Endothelial cell (in vitro differentiated cells): ENCODE measurements around the gene AK9. TPM values are rescaled to one million over a fixed set of nuclear protein-coding genes. Genes with fewer than 3 reads are reported as not detected.

Experiments used
- DNase-seq: peaks from one replicate; pipeline ENCODE4 v3.0.0; 2021; ENCODE audit warnings: low spot score
- H3K27ac Mint-ChIP-seq: one replicate; pipeline ENCODE4 v1.8.0; 2021; ENCODE audit warnings: mixed read lengths, inconsistent platforms; ENCODE audit not compliant: unreplicated experiment
- H3K27me3 Mint-ChIP-seq: one replicate; pipeline ENCODE4 v1.8.0; 2021; ENCODE audit warnings: mild to moderate bottlenecking, moderate library complexity, mixed read lengths, inconsistent platforms; ENCODE audit not compliant: unreplicated experiment
- H3K36me3 Mint-ChIP-seq: one replicate; pipeline ENCODE4 v1.8.0; 2021; ENCODE audit warnings: mild to moderate bottlenecking, low read depth, mixed read lengths, inconsistent platforms; ENCODE audit not compliant: unreplicated experiment
- H3K4me1 Mint-ChIP-seq: one replicate; pipeline ENCODE4 v1.8.0; 2021; ENCODE audit warnings: mild to moderate bottlenecking, mixed read lengths, inconsistent platforms; ENCODE audit not compliant: unreplicated experiment
- H3K4me3 Mint-ChIP-seq: one replicate; pipeline ENCODE4 v1.8.0; 2021; ENCODE audit warnings: mild to moderate bottlenecking, mixed read lengths, inconsistent platforms; ENCODE audit not compliant: unreplicated experiment
- H3K9me3 Mint-ChIP-seq: one replicate; pipeline ENCODE4 v1.8.0; 2021; ENCODE audit warnings: mixed read lengths, inconsistent platforms; ENCODE audit not compliant: unreplicated experiment
- total RNA-seq: library from RNA; stranded (reverse); fragmentation: NEBNext Ultra II Directional; extraction: Animal tissue kit (Norgen Biotek cat#: 25700); gene quantifications from one replicate; pipeline ENCODE4 v1.2.1, GENCODE V29; 2021; ENCODE audit not compliant: unreplicated experiment
- TF ChIP-seq, protein P1 (sequence below): fragments of 200-600 bp; sonication (generic); IDR thresholded peaks from one replicate; pipeline ENCODE4 v1.5.0; 2021; ENCODE audit warnings: antibody characterized with exemption; ENCODE audit not compliant: unreplicated experiment

Gene AK9
- total RNA-seq, 1 donor from 2014 or later: 3.5 TPM

DNA sequence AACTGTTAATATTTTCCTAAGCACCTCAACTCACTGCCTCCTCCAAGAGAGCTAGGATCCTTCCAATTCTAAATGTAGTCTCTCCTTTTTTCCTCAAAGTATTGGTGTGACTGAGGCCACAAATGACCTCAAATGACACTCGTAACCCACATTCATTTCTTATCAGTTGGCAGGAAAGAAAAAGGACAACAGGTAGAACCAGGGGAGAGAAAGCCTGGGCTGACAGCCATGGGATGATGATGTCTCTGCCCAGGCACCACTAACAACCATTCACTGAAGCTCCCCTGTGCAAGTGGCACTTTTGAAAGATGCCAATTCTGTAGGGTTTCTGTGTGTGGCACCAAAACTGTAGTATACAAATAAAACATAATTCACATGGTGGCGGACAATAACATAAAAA lies 215.4 kb downstream of the AK9 start:
- Mint-ChIP-seq H3K4me3 (no peak overlapping the region), H3K9me3 (no peaks in the 10 kb centered on the region), H3K4me1 (no peaks in the 10 kb centered on the region), H3K36me3 (peaks cover 28% of the 10 kb centered on the region), H3K27ac (no peak overlapping the region), H3K27me3 (peaks cover 4% of the 10 kb centered on the region)
- TF ChIP-seq, protein P1, sequence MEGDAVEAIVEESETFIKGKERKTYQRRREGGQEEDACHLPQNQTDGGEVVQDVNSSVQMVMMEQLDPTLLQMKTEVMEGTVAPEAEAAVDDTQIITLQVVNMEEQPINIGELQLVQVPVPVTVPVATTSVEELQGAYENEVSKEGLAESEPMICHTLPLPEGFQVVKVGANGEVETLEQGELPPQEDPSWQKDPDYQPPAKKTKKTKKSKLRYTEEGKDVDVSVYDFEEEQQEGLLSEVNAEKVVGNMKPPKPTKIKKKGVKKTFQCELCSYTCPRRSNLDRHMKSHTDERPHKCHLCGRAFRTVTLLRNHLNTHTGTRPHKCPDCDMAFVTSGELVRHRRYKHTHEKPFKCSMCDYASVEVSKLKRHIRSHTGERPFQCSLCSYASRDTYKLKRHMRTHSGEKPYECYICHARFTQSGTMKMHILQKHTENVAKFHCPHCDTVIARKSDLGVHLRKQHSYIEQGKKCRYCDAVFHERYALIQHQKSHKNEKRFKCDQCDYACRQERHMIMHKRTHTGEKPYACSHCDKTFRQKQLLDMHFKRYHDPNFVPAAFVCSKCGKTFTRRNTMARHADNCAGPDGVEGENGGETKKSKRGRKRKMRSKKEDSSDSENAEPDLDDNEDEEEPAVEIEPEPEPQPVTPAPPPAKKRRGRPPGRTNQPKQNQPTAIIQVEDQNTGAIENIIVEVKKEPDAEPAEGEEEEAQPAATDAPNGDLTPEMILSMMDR: no peak
- DNase-seq: no peak

DNA sequence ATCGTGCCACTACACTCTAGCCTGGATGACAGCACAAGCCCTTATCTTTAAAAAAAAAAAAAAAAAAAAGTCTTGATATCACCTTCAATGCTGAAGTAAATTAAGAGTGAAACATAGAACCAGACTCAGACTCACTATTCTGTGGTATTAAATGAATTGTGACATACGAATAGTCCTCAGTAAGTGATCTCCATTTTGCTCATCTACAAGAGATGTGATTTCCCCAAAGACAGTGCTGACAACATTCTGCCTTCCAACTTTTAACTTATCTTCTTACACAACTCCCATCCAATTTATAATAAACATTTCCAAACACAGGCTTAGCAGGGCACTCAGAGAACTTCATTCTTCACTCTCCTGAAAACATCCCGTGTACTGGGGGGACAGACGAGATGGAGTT lies 216.0 kb downstream of the AK9 start:
- Mint-ChIP-seq H3K27me3 (peaks cover 4% of the 10 kb centered on the region), H3K9me3 (no peaks in the 10 kb centered on the region), H3K4me1 (no peaks in the 10 kb centered on the region), H3K4me3 (no peak overlapping the region), H3K27ac (no peak overlapping the region), H3K36me3 (peaks cover 29% of the 10 kb centered on the region)
- no peak for DNase-seq
- TF ChIP-seq, protein P1: no peak

DNA sequence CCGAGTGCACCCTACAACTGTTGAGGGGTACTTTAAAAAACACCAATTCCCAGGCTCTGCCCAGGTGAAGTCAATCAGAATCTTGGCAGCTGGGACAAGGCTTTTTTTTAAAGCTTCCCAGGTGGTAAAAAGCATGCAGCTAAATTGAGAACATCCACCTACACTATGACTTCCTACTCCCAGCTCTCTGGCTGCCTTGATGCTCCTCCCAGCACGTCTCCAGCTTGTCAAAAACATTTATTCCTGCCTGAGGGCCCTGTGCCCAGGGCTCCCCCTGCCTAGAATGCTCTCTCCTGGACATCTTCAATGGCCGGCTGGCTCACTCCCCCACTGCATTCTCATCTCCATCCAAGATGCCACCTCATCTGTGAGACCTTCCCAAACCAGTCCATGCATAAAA lies 217.9 kb downstream of the AK9 start:
- Mint-ChIP-seq H3K9me3 (no peaks in the 10 kb centered on the region), H3K27me3 (peaks cover 4% of the 10 kb centered on the region), H3K27ac (no peak overlapping the region), H3K4me1 (no peaks in the 10 kb centered on the region), H3K4me3 (peak overlapping the region; percentile 4), H3K36me3 (peaks cover 40% of the 10 kb centered on the region)
- DNase-seq: no peak
- TF ChIP-seq, protein P1: no peak

DNA sequence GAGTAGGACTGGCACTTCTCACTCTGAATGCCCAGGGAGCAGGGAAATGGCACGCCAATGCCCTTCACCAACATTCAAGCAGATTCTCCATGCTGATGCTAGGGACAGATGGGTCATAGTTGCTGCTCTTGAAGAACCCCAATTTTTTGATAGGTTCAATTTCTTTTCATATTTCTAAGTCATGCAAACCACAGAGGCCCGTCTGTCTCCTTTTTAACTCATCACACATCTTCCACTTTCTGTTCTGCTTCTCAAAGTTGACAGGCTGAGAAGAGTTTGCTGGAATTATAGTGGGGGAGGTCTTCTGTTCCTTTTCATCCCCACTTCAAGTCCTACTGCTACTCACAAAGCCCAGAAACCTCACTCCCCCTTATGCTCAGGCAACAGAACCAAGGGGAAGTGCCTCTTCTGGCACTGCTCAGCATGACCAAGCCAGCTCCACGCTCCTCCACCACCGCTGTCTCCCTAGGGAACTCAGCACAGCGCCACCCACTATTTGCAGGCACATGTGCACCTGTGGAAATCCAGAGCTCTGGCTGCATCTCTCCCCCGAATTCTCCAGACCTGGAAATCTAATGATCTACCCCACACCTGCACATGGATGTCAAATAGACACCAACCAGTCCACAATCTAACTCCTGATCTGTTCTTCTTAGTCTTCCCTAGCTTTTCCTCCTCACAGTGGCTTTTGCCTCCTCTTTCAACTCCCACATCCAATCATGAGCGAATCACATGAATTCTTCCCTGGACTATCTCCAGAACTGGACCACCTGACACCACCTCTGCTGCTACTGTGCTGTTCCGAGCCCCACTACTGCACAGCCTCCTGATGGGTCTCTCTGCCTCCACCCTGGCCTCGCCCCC lies 218.6 kb downstream of the AK9 start:
- DNase-seq: no peak
- no peak overlapping the region for H3K27ac Mint-ChIP-seq
- peaks cover 42% of the 10 kb centered on the region for H3K36me3 Mint-ChIP-seq
- no peaks in the 10 kb centered on the region for H3K4me1 Mint-ChIP-seq
- H3K4me3 Mint-ChIP-seq: peak overlapping the region; percentile 4
- no peaks in the 10 kb centered on the region for H3K9me3 Mint-ChIP-seq
- peaks cover 4% of the 10 kb centered on the region for H3K27me3 Mint-ChIP-seq
- TF ChIP-seq, protein P1: no peak

DNA sequence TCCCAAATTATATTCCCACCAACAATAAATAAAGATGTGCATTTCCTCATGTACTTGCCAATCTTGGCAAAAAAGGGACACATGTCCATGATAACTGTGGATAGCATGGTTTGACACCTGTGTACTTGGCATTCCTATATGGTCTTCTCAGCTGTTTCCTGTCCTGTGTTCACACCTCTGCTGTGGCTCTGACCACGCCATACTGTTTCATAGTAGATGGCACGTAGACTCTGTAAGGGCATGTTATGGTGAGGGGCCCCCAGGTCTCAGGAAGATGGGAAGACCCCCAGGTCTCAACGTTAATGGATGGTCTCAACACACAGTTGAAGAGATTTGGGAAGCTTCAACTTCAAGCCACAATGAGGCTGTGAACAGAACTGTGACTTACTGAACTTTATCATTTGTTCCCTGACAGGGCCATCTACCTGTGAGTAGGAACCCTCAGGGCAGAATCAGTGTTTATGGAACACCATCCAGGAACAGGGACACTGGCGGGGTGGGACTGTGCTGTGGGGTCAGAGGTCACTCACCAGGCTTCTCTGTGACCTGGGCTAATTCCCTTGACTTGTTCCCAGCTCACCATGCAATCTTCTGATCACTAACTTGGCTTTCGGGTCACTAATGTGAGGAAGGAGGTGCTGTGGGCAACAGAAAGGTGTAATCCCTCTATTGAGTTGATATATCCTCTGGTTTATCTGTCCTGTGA lies 219.7 kb downstream of the AK9 start:
- Mint-ChIP-seq H3K27me3 (peaks cover 4% of the 10 kb centered on the region), H3K27ac (no peak overlapping the region), H3K9me3 (no peaks in the 10 kb centered on the region), H3K4me1 (no peaks in the 10 kb centered on the region), H3K36me3 (peaks cover 42% of the 10 kb centered on the region), H3K4me3 (no peak overlapping the region)
- TF ChIP-seq, protein P1: no peak
- no peak for DNase-seq
